Transverse colon (tissue), 4 donors: ENCODE measurements around the gene SAMD15.

Experiments used
- CTCF ChIP-seq, 5 experiments: fragments of 200-600 bp in 3 of 5; fragments of 450-650 bp in 2 of 5; sonication (generic) in 3 of 5; IDR thresholded peaks; 1 replicate in 2 of 5; 2 replicates in 3 of 5; pipeline ENCODE4 v1.5.1; 2016 to 2017; ENCODE audit warnings: antibody characterized with exemption in 5 of 5, inconsistent platforms in 3 of 5, mild to moderate bottlenecking in 2 of 5, moderate library complexity in 1 of 5
- POLR2A ChIP-seq: fragments of 450-650 bp; IDR thresholded peaks from one replicate; pipeline ENCODE4 v1.6.1; 2016; ENCODE audit warnings: antibody characterized with exemption, mild to moderate bottlenecking, moderate library complexity
- POLR2AphosphoS5 ChIP-seq, 3 donors: sonication (generic); formaldehyde crosslinking; IDR thresholded peaks; one replicate each; pipeline ENCODE4 v1.6.1; 2016; ENCODE audit warnings: antibody characterized with exemption in 3 of 3

GRCh38 chr14:77329872-77330271 is 47.3 kb upstream of the SAMD15 start:
- TF ChIP-seq CTCF (IDR thresholded peaks at IDR 0.05) (no peak), POLR2AphosphoS5 (IDR thresholded peaks at IDR 0.05) (no peak), POLR2A (no peak)
